ENCODE results near the gene MAPK11.

GRCh38 chr22:50278461-50278860 is 8.3 kb upstream of the MAPK11 start:
- TF ChIP-seq EZH2 (IDR thresholded peaks at IDR 0.05; ENCODE audit: low read length) (no peak), CTCF (optimal IDR thresholded peaks at IDR 0.05 in 1 of 3, IDR thresholded peaks at IDR 0.05 in 1 of 3, conservative IDR thresholded peaks at IDR 0.05 in 1 of 3; ENCODE audit: extremely low read depth in 1 of 3, insufficient read depth in 2 of 3, low read length in 3 of 3) (no peak)

All from keratinocyte (primary cell).